Adipocyte (in vitro differentiated cells): ENCODE measurements around the gene TEX9.

Experiments used
- DNase-seq: peaks from one replicate; pipeline ENCODE4 v3.0.0-alpha.2; 2015; ENCODE audit warnings: low read depth
- H3K27me3 ChIP-seq: replicated peaks from 2 replicates; pipeline ENCODE4 v1.7.0; 2013; ENCODE audit warnings: mild to moderate bottlenecking, low read length, moderate library complexity; ENCODE audit not compliant: control insufficient read depth, insufficient read depth
- H3K36me3 ChIP-seq: 2 replicates; pipeline ENCODE4 v1.7.0; 2013; ENCODE audit warnings: low read length, mild to moderate bottlenecking, moderate library complexity; ENCODE audit not compliant: control insufficient read depth, insufficient read depth, severe bottlenecking
- H3K4me1 ChIP-seq: 2 replicates; pipeline ENCODE4 v1.7.0; 2013; ENCODE audit warnings: mild to moderate bottlenecking, low read length, moderate library complexity; ENCODE audit not compliant: control insufficient read depth, insufficient read depth
- H3K4me3 ChIP-seq: 2 replicates; pipeline ENCODE4 v1.7.0; 2013; ENCODE audit warnings: mild to moderate bottlenecking, low read length, moderate library complexity
- H3K9ac ChIP-seq: 2 replicates; pipeline ENCODE4 v1.7.0; 2013; ENCODE audit warnings: mild to moderate bottlenecking, low read length, moderate library complexity
- H3K9me3 ChIP-seq: 2 replicates; pipeline ENCODE4 v1.7.0; 2013; ENCODE audit warnings: mild to moderate bottlenecking, low read length, moderate library complexity; ENCODE audit not compliant: control insufficient read depth

The TEX9 gene

DNA sequence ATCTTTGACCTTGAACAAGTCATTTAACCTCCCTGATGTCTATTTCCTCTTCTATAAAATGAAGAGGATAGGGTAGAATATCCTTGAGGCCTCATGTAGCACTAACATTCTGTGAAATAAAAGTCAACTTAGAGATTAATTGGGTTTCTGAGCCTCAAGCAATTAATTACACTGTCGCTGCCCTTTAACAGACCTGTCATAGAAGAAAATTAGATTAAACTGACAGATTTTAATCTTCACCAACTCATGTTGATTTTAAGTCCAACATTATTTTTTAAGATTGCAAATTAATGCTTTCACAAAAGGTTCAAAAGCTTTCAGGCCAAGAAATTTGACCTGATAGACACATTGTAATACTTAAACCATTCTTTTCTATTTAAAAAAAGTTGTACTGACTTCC, 107.8 kb downstream of the TEX9 start:
- no peaks in the 10 kb centered on the region for H3K36me3 ChIP-seq
- no peaks in the 10 kb centered on the region for H3K4me1 ChIP-seq
- no peaks in the 10 kb centered on the region for H3K27me3 ChIP-seq
- H3K9me3 ChIP-seq, result no peaks in the 10 kb centered on the region
- DNase-seq, result no peak
- H3K4me3 ChIP-seq, result no peak overlapping the region
- no peak overlapping the region for H3K9ac ChIP-seq

DNA sequence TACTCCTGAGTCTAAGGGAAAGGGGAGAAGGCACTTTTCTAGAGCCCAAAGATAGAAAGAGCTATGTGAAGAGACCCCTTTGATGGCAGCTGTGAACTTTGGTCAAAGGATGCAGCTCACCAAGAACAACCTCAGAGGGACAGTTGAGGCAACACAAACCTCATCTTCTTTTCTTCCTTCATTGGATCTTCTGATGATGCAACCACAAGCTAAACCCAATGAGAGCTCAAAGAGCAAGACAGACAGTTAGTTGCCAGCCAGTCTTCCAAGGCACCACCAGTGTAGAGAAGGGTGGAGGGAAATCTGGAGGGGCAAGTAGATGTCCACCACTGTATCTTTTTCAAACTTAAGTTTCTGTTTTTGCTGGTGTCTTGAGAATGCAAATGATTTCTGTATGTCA, 110.1 kb downstream of the TEX9 start:
- H3K4me3 ChIP-seq, result no peak overlapping the region
- DNase-seq, result no peak
- H3K9ac ChIP-seq, result no peak overlapping the region
- H3K4me1 ChIP-seq, result no peaks in the 10 kb centered on the region
- no peaks in the 10 kb centered on the region for H3K27me3 ChIP-seq
- H3K9me3 ChIP-seq, result no peaks in the 10 kb centered on the region
- no peaks in the 10 kb centered on the region for H3K36me3 ChIP-seq
